ENCODE measurements around the gene OXSM.

The OXSM gene

DNA sequence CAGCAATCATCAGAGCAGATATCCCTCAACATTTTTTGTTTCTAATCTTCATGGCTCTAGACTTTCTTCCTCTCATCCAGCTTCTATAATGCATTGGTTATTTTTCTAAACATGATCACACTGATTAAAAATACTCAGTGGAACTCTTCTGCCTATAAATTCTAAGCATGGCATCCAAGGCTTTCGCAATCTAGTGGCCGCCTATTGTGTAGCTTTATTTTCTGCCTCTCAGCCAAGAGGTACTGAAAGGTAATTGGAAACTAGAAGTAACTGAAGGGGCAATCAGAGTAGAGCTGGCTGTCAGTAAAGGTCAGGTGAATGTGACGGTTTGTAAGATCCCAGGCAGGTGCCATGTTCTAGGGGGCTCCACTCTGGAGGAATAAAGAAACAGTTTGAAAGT lies 33.4 kb downstream of the OXSM start:
- no peaks in the 10 kb centered on the region for H4K20me1 ChIP-seq (ENCODE audit: insufficient read depth, low read length)
- no peak overlapping the region for H2AFZ ChIP-seq (ENCODE audit: low read length)
- no peak overlapping the region for H3K4me3 ChIP-seq (ENCODE audit: low read depth, low read length, poor library complexity, severe bottlenecking)
- H3K9me2 ChIP-seq (ENCODE audit: low read depth, low read length), result no peaks in the 10 kb centered on the region
- no peak for TF ChIP-seq EZH2 (IDR thresholded peaks at IDR 0.05; ENCODE audit: borderline replicate concordance, low read length)
- TF ChIP-seq, protein P1, sequence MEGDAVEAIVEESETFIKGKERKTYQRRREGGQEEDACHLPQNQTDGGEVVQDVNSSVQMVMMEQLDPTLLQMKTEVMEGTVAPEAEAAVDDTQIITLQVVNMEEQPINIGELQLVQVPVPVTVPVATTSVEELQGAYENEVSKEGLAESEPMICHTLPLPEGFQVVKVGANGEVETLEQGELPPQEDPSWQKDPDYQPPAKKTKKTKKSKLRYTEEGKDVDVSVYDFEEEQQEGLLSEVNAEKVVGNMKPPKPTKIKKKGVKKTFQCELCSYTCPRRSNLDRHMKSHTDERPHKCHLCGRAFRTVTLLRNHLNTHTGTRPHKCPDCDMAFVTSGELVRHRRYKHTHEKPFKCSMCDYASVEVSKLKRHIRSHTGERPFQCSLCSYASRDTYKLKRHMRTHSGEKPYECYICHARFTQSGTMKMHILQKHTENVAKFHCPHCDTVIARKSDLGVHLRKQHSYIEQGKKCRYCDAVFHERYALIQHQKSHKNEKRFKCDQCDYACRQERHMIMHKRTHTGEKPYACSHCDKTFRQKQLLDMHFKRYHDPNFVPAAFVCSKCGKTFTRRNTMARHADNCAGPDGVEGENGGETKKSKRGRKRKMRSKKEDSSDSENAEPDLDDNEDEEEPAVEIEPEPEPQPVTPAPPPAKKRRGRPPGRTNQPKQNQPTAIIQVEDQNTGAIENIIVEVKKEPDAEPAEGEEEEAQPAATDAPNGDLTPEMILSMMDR (IDR thresholded peaks at IDR 0.05; ENCODE audit: low read length), result no peak
- no peaks in the 10 kb centered on the region for H3K79me2 ChIP-seq (ENCODE audit: insufficient read depth, low read length)
- no peaks in the 10 kb centered on the region for H3F3A ChIP-seq (ENCODE audit: insufficient read depth, low read length)
- H3K36me3 ChIP-seq (ENCODE audit: insufficient read depth, low read length), result no peaks in the 10 kb centered on the region
- no peaks in the 10 kb centered on the region for H3K4me1 ChIP-seq (ENCODE audit: insufficient read depth, low read length, severe bottlenecking)
- H3K27ac ChIP-seq (ENCODE audit: low read depth, low read length, poor library complexity, severe bottlenecking), result no peak overlapping the region
- H3K9ac ChIP-seq (ENCODE audit: low read length), result no peak overlapping the region
- H3K27me3 ChIP-seq (ENCODE audit: insufficient read depth, low read length), result no peaks in the 10 kb centered on the region
- no peaks in the 10 kb centered on the region for H3K9me3 ChIP-seq (ENCODE audit: low read length)
- H3K4me2 ChIP-seq (ENCODE audit: low read length), result no peak overlapping the region

DNA sequence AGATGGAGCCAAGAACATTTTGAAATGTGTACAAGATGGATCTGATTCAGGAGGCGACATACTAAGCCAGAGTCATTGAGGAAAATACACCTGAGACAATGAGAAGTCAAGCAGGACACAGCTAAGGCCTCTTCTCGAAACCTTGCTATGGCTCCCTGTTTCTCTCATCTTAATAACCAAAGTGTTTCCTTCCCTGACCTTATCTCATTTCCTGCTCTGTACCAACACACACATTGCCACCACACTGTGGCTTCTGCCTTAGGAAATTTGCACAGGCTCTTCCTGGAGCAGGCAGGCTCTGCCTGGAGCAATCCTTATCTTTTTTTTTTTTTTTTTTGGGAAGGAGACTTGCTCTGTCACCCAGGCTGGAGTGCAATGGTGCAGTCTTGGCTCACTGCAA lies 36.6 kb downstream of the OXSM start:
- H3K4me2 ChIP-seq (ENCODE audit: low read length), result no peak overlapping the region
- H2AFZ ChIP-seq (ENCODE audit: low read length), result no peak overlapping the region
- H3K9ac ChIP-seq (ENCODE audit: low read length), result no peak overlapping the region
- no peaks in the 10 kb centered on the region for H3K79me2 ChIP-seq (ENCODE audit: insufficient read depth, low read length)
- peaks cover 3% of the 10 kb centered on the region; the same call in 1 of the 2 replicates for H3K27me3 ChIP-seq (ENCODE audit: insufficient read depth, low read length)
- TF ChIP-seq, protein P1 (IDR thresholded peaks at IDR 0.05; ENCODE audit: low read length), result no peak
- TF ChIP-seq EZH2 (IDR thresholded peaks at IDR 0.05; ENCODE audit: borderline replicate concordance, low read length), result no peak
- H3K4me1 ChIP-seq (ENCODE audit: insufficient read depth, low read length, severe bottlenecking), result no peaks in the 10 kb centered on the region
- H4K20me1 ChIP-seq (ENCODE audit: insufficient read depth, low read length), result no peaks in the 10 kb centered on the region
- H3K36me3 ChIP-seq (ENCODE audit: insufficient read depth, low read length), result no peaks in the 10 kb centered on the region; the same call in 1 of the 2 replicates
- H3F3A ChIP-seq (ENCODE audit: insufficient read depth, low read length), result no peaks in the 10 kb centered on the region
- H3K27ac ChIP-seq (ENCODE audit: low read depth, low read length, poor library complexity, severe bottlenecking), result no peak overlapping the region
- no peaks in the 10 kb centered on the region for H3K9me3 ChIP-seq (ENCODE audit: low read length)
- H3K4me3 ChIP-seq (ENCODE audit: low read depth, low read length, poor library complexity, severe bottlenecking), result no peak overlapping the region
- H3K9me2 ChIP-seq (ENCODE audit: low read depth, low read length), result no peaks in the 10 kb centered on the region

DNA sequence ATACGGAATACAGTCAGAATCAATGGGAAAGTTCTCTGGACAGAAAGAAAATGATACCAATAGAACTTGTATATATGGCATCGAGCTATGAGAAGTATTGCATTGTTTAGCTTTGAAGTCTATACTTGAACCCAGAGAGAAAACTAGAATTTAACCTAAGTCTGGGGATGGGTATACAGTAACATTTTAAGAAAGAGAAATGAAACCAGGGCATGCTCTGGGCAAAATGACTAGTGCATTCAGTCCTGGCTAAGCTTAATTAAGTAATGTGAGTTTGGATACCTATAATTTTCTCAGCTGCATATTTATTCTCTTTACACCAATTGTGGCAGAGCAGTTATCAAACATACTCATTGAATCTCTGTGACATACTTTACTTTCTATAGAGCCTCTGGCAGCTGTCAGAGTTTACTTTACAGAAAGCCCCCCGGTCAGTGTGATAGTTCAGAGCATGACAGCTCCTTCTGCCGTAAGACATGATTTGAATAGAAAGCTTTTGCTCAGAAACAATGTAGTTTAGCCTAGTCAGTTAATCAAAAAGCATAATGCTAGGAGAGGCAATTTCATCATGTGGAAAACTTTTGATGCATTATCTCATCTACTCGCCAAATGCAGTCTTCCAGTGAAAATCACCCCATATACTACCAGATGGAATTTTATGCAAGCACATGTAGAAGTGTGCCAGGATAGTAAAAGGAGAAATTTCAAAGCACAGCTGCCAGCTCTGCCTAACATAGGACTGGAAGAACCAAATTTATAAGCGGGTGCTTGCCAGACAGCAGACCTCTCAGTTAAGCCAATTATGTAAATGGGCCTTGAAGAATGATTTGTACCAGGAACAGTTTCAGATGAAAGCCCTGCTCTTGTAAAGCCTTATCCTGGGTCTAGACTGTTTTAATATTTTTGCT lies 40.7 kb downstream of the OXSM start:
- Histone ChIP-seq H3K27ac (ENCODE audit: low read depth, low read length, poor library complexity, severe bottlenecking) (no peak overlapping the region), H3F3A (ENCODE audit: insufficient read depth, low read length) (no peaks in the 10 kb centered on the region), H3K4me1 (ENCODE audit: insufficient read depth, low read length, severe bottlenecking) (no peaks in the 10 kb centered on the region), H3K9me2 (ENCODE audit: low read depth, low read length) (no peaks in the 10 kb centered on the region), H4K20me1 (ENCODE audit: insufficient read depth, low read length) (no peaks in the 10 kb centered on the region), H3K79me2 (ENCODE audit: insufficient read depth, low read length) (no peaks in the 10 kb centered on the region), H2AFZ (ENCODE audit: low read length) (no peak overlapping the region), H3K36me3 (ENCODE audit: insufficient read depth, low read length) (no peaks in the 10 kb centered on the region; the same call in 1 of the 2 replicates), H3K9me3 (ENCODE audit: low read length) (no peaks in the 10 kb centered on the region), H3K4me3 (ENCODE audit: low read depth, low read length, poor library complexity, severe bottlenecking) (no peak overlapping the region), H3K9ac (ENCODE audit: low read length) (no peak overlapping the region), H3K4me2 (ENCODE audit: low read length) (no peak overlapping the region), H3K27me3 (ENCODE audit: insufficient read depth, low read length) (peaks cover 3% of the 10 kb centered on the region; the same call in 1 of the 2 replicates)
- TF ChIP-seq EZH2 (IDR thresholded peaks at IDR 0.05; ENCODE audit: borderline replicate concordance, low read length), result no peak
- TF ChIP-seq, protein P1 (IDR thresholded peaks at IDR 0.05; ENCODE audit: low read length), result no peak
